GM12892 (cell line): ENCODE measurements around the gene ACER3.

ENCODE experiments used
- POLR2A ChIP-seq: IDR thresholded peaks from 2 replicates; pipeline ENCODE4 v1.6.1; 2011; ENCODE audit warnings: low read depth, low read length, control low read depth
- POLR2AphosphoS5 ChIP-seq: IDR thresholded peaks from 2 replicates; pipeline ENCODE4 v1.6.1; 2011; ENCODE audit warnings: low read depth, low read length, control low read depth
- TAF1 ChIP-seq: IDR thresholded peaks from 2 replicates; pipeline ENCODE4 v1.6.1; 2011; ENCODE audit warnings: low read depth, mild to moderate bottlenecking, control low read depth, low read length, borderline replicate concordance

DNA sequence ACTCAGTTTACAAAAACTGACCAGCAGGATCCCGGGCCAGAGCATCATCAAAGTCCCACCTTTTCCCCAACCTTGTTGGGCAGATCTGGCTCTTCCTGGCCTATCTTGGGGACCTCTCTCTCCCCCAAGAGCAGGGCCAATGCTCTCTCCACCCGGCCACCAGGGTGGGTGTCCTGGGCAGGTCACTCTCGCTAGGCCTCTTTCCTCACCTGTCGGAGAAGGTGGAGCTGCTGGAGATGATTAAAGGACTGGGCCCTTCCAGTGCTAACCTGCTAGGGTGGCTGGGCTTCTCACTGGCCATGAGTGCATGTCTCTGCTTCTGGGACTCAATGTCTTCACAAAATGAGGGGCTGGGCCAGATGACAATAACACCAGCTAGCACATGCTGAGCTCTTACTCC is 203.1 kb downstream of the ACER3 start:
- TF ChIP-seq POLR2A (no peak), TAF1 (no peak), POLR2AphosphoS5 (no peak)
